Fibroblast of lung (primary cell): ENCODE measurements around the gene GPC5. TPM values are rescaled to one million over a fixed set of nuclear protein-coding genes. Genes with fewer than 3 reads are reported as not detected.

ENCODE experiments used
- DNase-seq, 2 donors: peaks; one replicate each; pipeline versions ENCODE4 v3.0.0 to v3.0.0-alpha.2; 2010; ENCODE audit warnings: low read depth in 2 of 2
- H2AFZ ChIP-seq: 2 replicates; pipeline ENCODE4 v1.5.1; 2012; ENCODE audit warnings: low read length, control low read depth, inconsistent platforms
- H3K27ac ChIP-seq: 2 replicates; pipeline ENCODE4 v1.5.1; 2011; ENCODE audit warnings: low read length, control low read depth; ENCODE audit not compliant: insufficient read depth
- H3K27me3 ChIP-seq: 2 replicates; pipeline ENCODE4 v1.5.1; 2011; ENCODE audit warnings: mild to moderate bottlenecking, low read length; ENCODE audit not compliant: control insufficient read depth, insufficient read depth
- H3K36me3 ChIP-seq: 2 replicates; pipeline ENCODE4 v1.5.1; 2011; ENCODE audit warnings: low read length; ENCODE audit not compliant: control insufficient read depth, insufficient read depth
- H3K4me1 ChIP-seq: 2 replicates; pipeline ENCODE4 v1.5.1; 2011; ENCODE audit warnings: low read length; ENCODE audit not compliant: control insufficient read depth, insufficient read depth; ENCODE audit errors: extremely low read depth
- H3K4me2 ChIP-seq: 2 replicates; pipeline ENCODE4 v1.5.1; 2011; ENCODE audit warnings: low read length, control low read depth; ENCODE audit not compliant: insufficient read depth; ENCODE audit errors: extremely low read depth
- H3K4me3 ChIP-seq, 4 experiments: fragments of 200-600 bp in 1 of 4; sonication (generic) in 1 of 4; replicated peaks in 1 of 4; 2 replicates each; pipeline ENCODE4 v1.5.1; 2011 to 2016; ENCODE audit warnings: low read length in 4 of 4, low read depth in 3 of 4, mild to moderate bottlenecking in 3 of 4, control low read depth in 2 of 4, inconsistent platforms in 1 of 4, mixed read lengths in 1 of 4; ENCODE audit not compliant: insufficient read depth in 1 of 4; ENCODE audit errors: control extremely low read depth in 1 of 4
- H3K79me2 ChIP-seq: 2 replicates; pipeline ENCODE4 v1.5.1; 2012; ENCODE audit warnings: mild to moderate bottlenecking, low read length, inconsistent platforms; ENCODE audit not compliant: control insufficient read depth, insufficient read depth
- H3K9ac ChIP-seq: 2 replicates; pipeline ENCODE4 v1.5.1; 2011; ENCODE audit warnings: mild to moderate bottlenecking, low read length, control low read depth; ENCODE audit not compliant: insufficient read depth
- H3K9me3 ChIP-seq: 2 replicates; pipeline ENCODE4 v1.5.1; 2012; ENCODE audit warnings: low read depth, low read length; ENCODE audit not compliant: control insufficient read depth, insufficient read depth
- H4K20me1 ChIP-seq: 2 replicates; pipeline ENCODE4 v1.5.1; 2011; ENCODE audit warnings: low read length; ENCODE audit not compliant: control insufficient read depth, insufficient read depth; ENCODE audit errors: extremely low read depth
- CTCF ChIP-seq, 2 donors: IDR thresholded peaks in 1 of 2; conservative IDR thresholded peaks in 1 of 2; 1 replicate in 1 of 2; 2 replicates in 1 of 2; pipeline ENCODE4 v1.5.1; 2011 to 2012; ENCODE audit warnings: low read length in 2 of 2, control low read depth in 1 of 2, inconsistent platforms in 1 of 2, low read depth in 1 of 2, mild to moderate bottlenecking in 1 of 2
- EZH2 ChIP-seq: IDR thresholded peaks from 2 replicates; pipeline ENCODE4 v1.5.1; 2012; ENCODE audit warnings: low read length, control low read depth, mild to moderate bottlenecking; ENCODE audit errors: missing control alignments
- polyA plus RNA-seq, 2 donors: library from polyadenylated mRNA; depleted of rRNA in 1 of 2; stranded (reverse) in 1 of 2; unstranded in 1 of 2; fragments of >200 nt; gene quantifications; 2 replicates each; pipeline ENCODE4 v1.2.1, GENCODE V29; 2011 to 2012; ENCODE audit warnings: missing spikeins in 1 of 2
- total RNA-seq: library from RNA; depleted of rRNA; stranded (reverse); fragments of >200 nt; gene quantifications from 2 replicates; pipeline ENCODE4 v1.2.1, GENCODE V29; 2014

GPC5 gene
- total and polyA plus RNA-seq, 2 donors (not counting 1 experiment from before 2014, with no cell fraction given), result 0.17 TPM; not detected in 1

- no peak overlapping the region for H2AFZ ChIP-seq
These were observed 964.3 kb downstream of the GPC5 start for GRCh38 chr13:92362717-92363116.

GRCh38 chr13:92365904-92366303 is 967.5 kb downstream of the GPC5 start:
- no peak overlapping the region for H3K4me2 ChIP-seq
- H3K9me3 ChIP-seq, result no peaks in the 10 kb centered on the region
- H3K4me1 ChIP-seq, result no peaks in the 10 kb centered on the region
- no peak overlapping the region for H3K9ac ChIP-seq
- H2AFZ ChIP-seq, result no peak overlapping the region
- no peak overlapping the region for H3K27ac ChIP-seq
- no peaks in the 10 kb centered on the region for H3K27me3 ChIP-seq
- no peak overlapping the region for H3K4me3 ChIP-seq
- DNase-seq, result no peak
- no peak for TF ChIP-seq EZH2
- H4K20me1 ChIP-seq, result no peaks in the 10 kb centered on the region
- H3K79me2 ChIP-seq, result no peaks in the 10 kb centered on the region
- H3K36me3 ChIP-seq, result no peaks in the 10 kb centered on the region

More at GRCh38 chr13:92362717-92363116, 964.3 kb downstream of the GPC5 start:
- Histone ChIP-seq H3K27me3 (no peaks in the 10 kb centered on the region), H3K4me3 (no peak overlapping the region), H3K79me2 (no peaks in the 10 kb centered on the region), H4K20me1 (no peaks in the 10 kb centered on the region), H3K27ac (no peak overlapping the region), H3K9ac (no peak overlapping the region), H3K4me2 (no peak overlapping the region), H3K36me3 (no peaks in the 10 kb centered on the region), H3K4me1 (no peaks in the 10 kb centered on the region), H3K9me3 (no peaks in the 10 kb centered on the region)
- peak; percentile 59 to 88 for DNase-seq
- TF ChIP-seq CTCF (conservative IDR thresholded peaks at IDR 0.05 in 1 of 2, IDR thresholded peaks at IDR 0.05 in 1 of 2; ENCODE audit: low read depth in 1 of 2, low read length in 2 of 2) (no peak), EZH2 (no peak)

GRCh38 chr13:92377396-92377795 is 979.0 kb downstream of the GPC5 start:
- no peak overlapping the region for H3K9ac ChIP-seq
- DNase-seq, result no peak
- no peak overlapping the region for H3K4me2 ChIP-seq
- H2AFZ ChIP-seq, result no peak overlapping the region
- no peaks in the 10 kb centered on the region for H3K4me1 ChIP-seq
- no peaks in the 10 kb centered on the region for H3K27me3 ChIP-seq
- no peak overlapping the region for H3K4me3 ChIP-seq
- TF ChIP-seq EZH2, result no peak
- no peak for TF ChIP-seq CTCF (conservative IDR thresholded peaks at IDR 0.05 in 1 of 2, IDR thresholded peaks at IDR 0.05 in 1 of 2; ENCODE audit: low read depth in 1 of 2, low read length in 2 of 2)
- no peaks in the 10 kb centered on the region for H3K36me3 ChIP-seq
- no peak overlapping the region for H3K27ac ChIP-seq
- no peaks in the 10 kb centered on the region for H3K79me2 ChIP-seq
- no peaks in the 10 kb centered on the region for H3K9me3 ChIP-seq
- no peaks in the 10 kb centered on the region for H4K20me1 ChIP-seq
